GM21737 (cell line): ENCODE results near the gene MAD1L1.
"Not testable (repeated sequence)": the region's sequence is repeated elsewhere in the genome, so short reads cannot be mapped to it uniquely, and the experiment has no call there.

Experiments used
- ATAC-seq: cut with Tn5 transposase; IDR thresholded peaks from one replicate; pipeline ENCODE4 v1.9.1; 2021; ENCODE audit warnings: mild to moderate bottlenecking, moderate library complexity; ENCODE audit not compliant: unreplicated experiment

Gene MAD1L1

GRCh38 chr7:1849351-1850041 lies 383.2 kb downstream of the MAD1L1 start:
- no peak for ATAC-seq

DNA sequence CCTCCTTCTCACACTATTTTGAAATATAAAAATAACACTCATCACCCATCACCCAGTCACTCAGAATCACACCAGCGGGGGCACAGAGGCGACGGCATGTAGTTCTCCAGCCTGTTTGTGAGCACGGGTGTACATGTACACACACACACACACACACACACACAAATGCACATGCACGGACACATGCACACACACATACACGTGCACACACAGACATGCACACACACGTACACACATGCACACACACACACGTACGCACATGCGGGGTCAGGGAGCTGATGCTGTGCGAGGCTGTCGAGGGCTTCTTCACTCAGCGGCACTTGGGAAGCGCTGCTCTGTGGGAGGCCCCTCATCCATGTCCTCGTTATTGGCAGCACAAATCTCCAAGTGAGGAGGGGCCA lies 383.8 kb downstream of the MAD1L1 start:
- ATAC-seq, result no peak

DNA sequence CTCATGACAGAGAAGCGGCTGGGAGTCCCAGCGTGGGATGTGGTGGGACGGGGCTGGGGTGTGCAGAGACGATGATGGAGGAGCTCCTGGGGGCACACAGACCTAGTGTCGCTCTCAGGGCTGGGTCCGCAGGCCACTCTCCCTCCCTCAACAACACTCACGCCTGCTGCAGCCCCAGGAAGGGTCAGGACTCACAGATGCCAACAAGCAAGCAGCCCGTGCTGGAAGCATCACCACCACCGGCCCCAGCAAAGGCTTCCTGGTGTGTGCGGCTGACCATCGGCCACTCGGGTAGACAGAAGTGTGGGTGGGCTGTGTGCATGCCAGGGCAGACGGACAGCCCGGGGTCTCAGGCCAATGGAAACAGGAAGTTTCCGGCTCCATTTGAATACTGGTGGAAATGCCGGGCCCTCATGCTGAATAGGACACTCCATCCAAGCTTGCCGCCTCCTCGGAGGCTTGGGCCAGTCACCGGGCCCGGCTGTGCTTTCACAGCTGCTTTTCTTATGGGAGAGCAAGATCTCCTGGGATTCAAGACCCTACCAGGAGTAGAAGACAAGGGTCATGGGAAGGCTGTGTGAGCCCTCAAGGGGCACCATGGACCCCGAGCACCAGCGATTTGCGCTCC lies 384.6 kb downstream of the MAD1L1 start:
- ATAC-seq, result no peak

GRCh38 chr7:1847260-1848001 lies 385.3 kb downstream of the MAD1L1 start:
- no peak for ATAC-seq

- no peak for ATAC-seq
Measured at GRCh38 chr7:1846331-1847065, 386.2 kb downstream of the MAD1L1 start.

DNA sequence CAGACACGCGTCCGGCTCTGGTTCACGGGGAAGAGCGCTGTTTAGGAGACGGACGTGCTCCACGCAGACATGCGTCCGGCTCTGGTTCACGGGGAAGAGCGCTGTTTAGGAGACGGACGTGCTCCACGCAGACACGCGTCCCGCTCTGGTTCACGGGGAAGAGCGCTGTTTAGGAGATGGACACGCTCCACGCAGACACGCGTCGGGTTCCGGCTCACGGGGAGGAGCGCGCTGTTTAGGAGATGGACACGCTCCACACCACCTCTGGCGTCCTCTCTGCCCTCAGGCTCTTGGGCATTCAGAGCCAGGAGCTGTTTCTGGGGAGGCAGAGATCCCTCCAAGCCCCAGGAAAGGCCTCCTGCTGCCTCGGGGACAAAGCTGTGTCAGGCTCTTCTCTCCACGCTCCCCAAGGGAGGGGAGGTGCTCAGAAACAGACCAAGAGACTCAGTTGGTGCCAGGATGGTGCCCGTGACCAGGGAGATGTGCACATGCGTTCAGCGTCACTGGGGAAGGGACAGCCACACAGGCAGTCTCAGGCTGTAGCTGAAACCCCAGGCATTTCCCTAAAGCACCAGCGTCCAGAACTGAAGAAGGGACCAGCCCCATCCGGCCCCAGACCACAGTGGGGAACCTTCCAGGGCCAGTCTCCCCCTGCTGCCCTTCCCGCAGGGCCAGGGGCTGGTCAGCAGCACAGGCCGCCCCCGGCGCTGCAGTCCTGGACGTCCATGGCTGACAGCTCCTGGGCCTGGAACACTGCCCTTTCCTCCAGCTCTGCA lies 387.0 kb downstream of the MAD1L1 start:
- ATAC-seq, result no peak

DNA sequence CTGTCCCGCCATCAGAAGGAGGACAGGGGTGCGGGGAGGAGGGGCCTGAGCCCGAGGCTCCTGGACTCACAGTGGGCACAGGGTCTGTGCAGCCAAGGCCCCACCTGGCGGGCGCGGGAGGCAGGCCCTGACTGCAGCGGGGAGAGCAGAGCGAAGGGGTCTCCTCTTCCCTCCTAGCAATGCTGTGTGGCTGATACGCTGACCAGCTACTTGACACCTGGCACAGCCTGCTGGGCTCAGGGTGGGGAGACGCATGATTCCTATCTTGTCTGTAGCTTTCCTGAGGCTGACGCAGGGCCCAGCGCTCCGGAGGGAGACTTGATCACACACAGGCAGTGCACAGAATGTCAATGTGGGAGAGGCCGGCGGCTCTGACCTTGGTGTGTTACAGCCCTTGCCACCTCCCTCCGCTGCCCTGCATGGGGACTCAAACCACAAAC lies 387.8 kb downstream of the MAD1L1 start:
- ATAC-seq, result no peak

DNA sequence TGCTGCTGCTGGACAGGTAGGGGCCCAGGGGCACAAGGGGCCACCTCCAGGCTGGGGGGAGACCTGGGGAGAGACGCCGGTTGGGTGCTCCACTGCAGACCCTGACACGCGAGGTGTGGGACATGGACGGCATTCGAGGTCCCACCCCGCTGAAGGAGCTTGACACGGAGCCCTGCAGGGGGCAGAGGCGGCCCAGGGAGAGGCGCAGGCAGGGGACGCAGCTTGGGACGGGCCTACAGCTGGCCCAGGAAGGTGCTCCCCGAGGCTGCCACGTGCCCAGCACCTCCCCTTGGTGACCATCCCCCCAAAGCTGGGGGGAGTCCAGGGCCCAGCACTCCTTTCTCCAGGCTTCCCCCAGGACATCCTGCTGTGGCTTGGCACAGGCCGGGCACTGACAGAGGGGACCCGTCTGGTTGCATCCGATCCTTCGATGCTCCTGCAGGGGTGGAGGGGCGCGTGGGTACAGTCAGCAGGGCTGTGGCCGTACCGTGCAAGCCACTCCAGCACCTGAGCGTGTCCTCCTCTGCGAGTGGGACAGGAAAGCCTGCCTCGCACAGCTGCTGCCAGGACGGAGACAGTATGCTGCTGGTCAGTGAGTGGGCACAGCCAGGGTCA lies 388.3 kb downstream of the MAD1L1 start:
- ATAC-seq, result no peak

DNA sequence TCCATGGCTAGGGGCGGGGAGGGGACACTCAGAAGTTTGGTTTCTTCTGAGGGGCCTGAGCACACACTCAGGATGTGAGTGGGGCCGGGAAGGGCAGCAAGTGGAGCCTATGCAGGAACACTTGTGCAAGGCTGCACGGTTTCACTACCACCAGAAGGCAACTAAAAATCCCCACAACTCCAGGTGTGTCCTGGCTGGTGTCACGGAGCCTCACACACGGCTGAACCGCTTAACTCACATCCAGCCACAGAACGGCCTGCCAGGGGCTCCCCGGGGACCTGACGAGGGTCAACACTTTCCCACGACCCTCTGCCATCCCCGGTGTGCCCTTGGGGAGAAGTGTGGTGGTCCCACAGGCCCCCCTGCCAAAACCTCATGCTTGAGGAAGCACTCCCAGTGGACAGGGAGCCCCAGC lies 388.8 kb downstream of the MAD1L1 start:
- ATAC-seq, result no peak

DNA sequence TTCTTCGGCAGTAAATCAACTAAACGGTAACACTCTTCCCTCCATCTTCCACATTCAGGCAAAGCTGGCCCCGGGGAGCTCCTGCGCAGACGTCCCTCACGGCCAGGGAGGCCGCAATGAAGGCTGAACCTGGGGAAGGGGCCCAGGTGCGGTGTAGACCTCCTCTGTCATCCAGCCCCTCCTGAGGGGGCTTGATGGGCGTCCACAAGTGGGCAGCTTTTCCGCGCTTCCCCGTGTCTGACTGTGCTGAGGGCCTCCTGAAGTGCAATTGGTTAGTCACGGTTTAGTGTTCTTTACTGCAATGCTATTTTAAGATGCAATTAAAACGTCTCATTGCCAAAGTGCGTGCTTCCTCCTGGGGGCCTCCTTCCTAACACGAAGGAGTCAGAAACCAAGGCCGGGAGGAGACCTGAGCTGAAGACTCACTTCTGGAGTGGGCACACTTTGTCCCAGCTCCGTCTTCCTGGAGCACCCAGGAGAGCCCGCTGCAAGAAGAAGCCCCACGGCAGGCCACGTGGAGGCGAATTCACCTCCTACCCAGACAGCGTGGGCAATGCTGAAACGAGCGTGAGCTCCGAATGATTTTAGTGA lies 389.4 kb downstream of the MAD1L1 start:
- no peak for ATAC-seq

GRCh38 chr7:1842321-1843221 lies 390.2 kb downstream of the MAD1L1 start:
- ATAC-seq, result no peak

- ATAC-seq, result not testable (repeated sequence)
Measured at GRCh38 chr7:1841286-1842021, 391.3 kb downstream of the MAD1L1 start.

- not testable (repeated sequence) for ATAC-seq
Measured at GRCh38 chr7:1840744-1841143, 392.0 kb downstream of the MAD1L1 start.

- ATAC-seq, result no peak
Measured at GRCh38 chr7:1839701-1840100, 393.0 kb downstream of the MAD1L1 start.

DNA sequence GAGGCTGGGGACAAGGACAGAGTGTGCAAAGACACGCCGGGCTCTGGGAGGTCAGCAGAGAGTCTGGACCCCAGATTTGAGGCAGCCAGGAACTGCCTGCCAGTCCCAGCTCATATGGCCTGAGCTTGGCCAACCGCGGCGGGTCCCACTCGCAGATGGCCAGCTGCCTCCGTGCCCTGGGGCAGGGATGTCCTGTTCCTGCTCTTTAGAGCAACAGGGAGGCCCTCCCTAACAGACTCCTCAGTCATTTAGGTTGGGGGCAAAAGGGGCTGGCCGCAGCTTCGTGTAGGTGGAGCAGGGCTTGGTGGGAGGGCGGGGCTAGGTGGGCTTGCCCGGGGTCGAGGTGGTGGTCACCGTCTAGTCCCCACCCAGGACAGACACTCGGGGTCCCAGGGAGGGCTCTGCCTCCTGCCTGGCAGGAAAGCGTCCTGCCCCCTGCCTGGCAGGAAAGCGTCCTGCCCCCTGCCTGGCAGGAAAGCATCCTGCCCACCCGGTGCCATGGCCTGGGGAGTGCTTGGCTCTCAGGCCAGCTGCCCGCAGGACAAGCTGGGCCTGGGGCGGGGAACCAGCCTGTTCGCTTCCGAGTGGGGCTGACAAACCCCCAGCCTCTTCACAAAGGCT lies 393.7 kb downstream of the MAD1L1 start:
- not testable (repeated sequence) for ATAC-seq

DNA sequence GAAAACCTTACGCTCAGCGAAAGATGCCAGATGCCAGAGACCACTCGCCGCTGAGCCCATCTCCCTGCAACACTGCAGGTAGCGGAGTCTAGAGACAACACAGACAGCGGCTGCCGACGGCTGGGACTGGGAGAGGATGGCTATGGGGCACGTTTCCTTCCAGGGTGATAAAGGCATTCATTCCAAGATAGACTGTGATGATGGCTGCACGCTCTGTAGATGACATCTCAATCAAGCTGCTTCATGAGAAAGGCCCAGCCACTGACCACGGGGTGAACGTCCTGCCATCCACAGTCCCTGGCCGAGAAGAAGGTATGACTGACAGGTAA lies 394.2 kb downstream of the MAD1L1 start:
- ATAC-seq, result not testable (repeated sequence)

- ATAC-seq, result not testable (repeated sequence)
Measured at GRCh38 chr7:1837696-1838543, 394.8 kb downstream of the MAD1L1 start.
